Thymus (tissue), 11 donors: ENCODE data around the gene EEIG1. TPM values are rescaled to one million over a fixed set of nuclear protein-coding genes. Genes with fewer than 3 reads are reported as not detected.
A peak's percentile ranks its signal among the peaks of the same experiment; 100 is the strongest.

Source experiments
- DNase-seq, 9 donors: peaks; one replicate each; pipeline ENCODE4 v3.0.0-alpha.2; 2013; ENCODE audit warnings: low spot score in 9 of 9, low read depth in 6 of 9, missing footprints in 1 of 9
- H3K27ac ChIP-seq, 2 donors: one replicate each; pipeline ENCODE4 v1.5.1; 2013; ENCODE audit warnings: control low read depth in 1 of 2, low read depth in 1 of 2, low read length in 1 of 2, mild to moderate bottlenecking in 1 of 2, moderate library complexity in 1 of 2
- H3K27me3 ChIP-seq, 2 donors: one replicate each; pipeline ENCODE4 v1.5.1; 2013; ENCODE audit warnings: low read length in 1 of 2; ENCODE audit not compliant: control insufficient read depth in 2 of 2, insufficient read depth in 1 of 2
- H3K36me3 ChIP-seq, 2 donors: one replicate each; pipeline ENCODE4 v1.5.1; 2013; ENCODE audit warnings: low read length in 1 of 2, mild to moderate bottlenecking in 1 of 2, moderate library complexity in 1 of 2; ENCODE audit not compliant: control insufficient read depth in 2 of 2, insufficient read depth in 2 of 2
- H3K4me1 ChIP-seq, 2 donors: one replicate each; pipeline ENCODE4 v1.5.1; 2013; ENCODE audit warnings: low read length in 2 of 2; ENCODE audit not compliant: control insufficient read depth in 2 of 2, insufficient read depth in 2 of 2
- H3K4me3 ChIP-seq, 2 donors: one replicate each; pipeline ENCODE4 v1.5.1; 2013; ENCODE audit warnings: low read length in 2 of 2, control low read depth in 1 of 2, mild to moderate bottlenecking in 1 of 2
- H3K9me3 ChIP-seq, 2 donors: one replicate each; pipeline ENCODE4 v1.5.1; 2013; ENCODE audit warnings: low read length in 1 of 2, mild to moderate bottlenecking in 1 of 2; ENCODE audit not compliant: control insufficient read depth in 2 of 2, insufficient read depth in 1 of 2
- WGBS: extraction: QIAGEN DNeasy Blood & Tissue Kit; methylation state at CpG from one replicate; pipeline ENCODE4 v1.1.7; 2013; 5-methylcytosine and 5-hydroxymethylcytosine counted together
- polyA plus RNA-seq: library from polyadenylated mRNA; stranded (reverse); fragments of 200-250 nt; gene quantifications from one replicate; pipeline ENCODE4 v1.2.3, GENCODE V29; 2013
- total RNA-seq: library from RNA; stranded (reverse); fragments of 120-200 nt; gene quantifications from one replicate; pipeline ENCODE4 v1.2.4, GENCODE V29; 2013
- donor health status: healthy.

EEIG1 gene
- total and polyA plus RNA-seq, 2 donors: 12.9 to 51.4 TPM

DNA sequence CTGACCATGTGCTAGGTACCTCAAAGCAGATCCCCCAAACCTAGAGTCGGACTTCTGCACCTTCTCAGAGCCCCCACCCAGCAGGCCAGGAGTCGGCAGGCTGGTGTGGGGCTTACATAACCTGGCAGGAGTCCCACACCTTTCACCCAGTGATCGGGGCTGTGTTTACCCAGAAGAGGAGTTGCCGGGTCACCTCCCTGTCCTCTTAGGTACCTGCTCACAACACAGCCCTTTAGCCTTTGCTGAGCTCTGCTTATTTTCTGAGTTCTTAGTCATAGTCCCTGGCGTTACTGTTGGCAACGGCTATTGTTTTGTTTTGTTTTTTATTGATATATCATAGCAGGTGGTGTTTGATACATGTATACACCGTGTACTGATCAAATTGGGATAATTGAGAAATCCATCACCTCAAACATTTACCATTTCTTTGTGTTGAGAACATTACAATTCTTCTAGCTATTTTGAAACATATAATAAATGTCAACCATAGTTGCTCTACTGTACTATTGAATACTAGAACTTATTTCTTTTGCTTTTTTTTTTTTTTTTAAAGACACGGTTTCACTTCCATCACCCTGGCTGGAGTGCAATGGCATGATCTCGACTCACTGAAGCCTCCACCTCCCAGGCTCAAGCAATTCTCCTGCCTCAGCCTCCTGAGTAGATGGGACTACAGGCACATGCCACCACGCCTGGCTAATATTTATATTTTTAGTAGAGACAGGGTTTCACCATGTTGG, 10.4 kb upstream of the EEIG1 start:
- peaks cover 4 to 30% of the 10 kb centered on the region in 2 donors for H3K4me1 ChIP-seq
- DNase-seq: no peak
- H3K27ac ChIP-seq: no peak overlapping the region
- no peaks in the 10 kb centered on the region for H3K27me3 ChIP-seq
- no peaks in the 10 kb centered on the region for H3K36me3 ChIP-seq
- 93% methylated on average over 10 of the region's 10 CpGs for WGBS
- H3K9me3 ChIP-seq: no peaks in the 10 kb centered on the region
- no peak overlapping the region for H3K4me3 ChIP-seq

DNA sequence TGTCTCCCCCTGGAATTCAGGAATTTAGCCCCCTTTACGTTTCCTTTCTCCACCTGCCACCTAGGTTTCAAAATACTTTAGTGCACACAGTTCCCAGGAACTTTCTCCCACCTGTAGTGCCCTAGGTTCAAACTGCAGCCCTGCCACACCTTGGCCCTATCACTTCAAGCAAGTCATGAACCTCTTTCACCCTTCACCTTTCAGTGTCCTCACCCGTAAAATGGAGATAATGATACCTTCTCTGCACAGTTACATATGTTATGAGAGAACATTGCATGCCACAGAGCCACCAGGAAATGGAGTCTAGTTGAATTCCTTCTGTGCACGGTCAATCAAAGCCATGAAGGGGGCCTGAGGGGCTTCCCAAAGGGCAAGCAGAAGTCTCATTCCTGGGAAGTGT, 9.8 kb upstream of the EEIG1 start:
- peaks cover 4 to 30% of the 10 kb centered on the region in 2 donors for H3K4me1 ChIP-seq
- no peak overlapping the region for H3K4me3 ChIP-seq
- 94% methylated on average over 3 of the region's 3 CpGs for WGBS
- DNase-seq: no peak
- no peaks in the 10 kb centered on the region for H3K36me3 ChIP-seq
- H3K27ac ChIP-seq: no peak overlapping the region
- H3K27me3 ChIP-seq: no peaks in the 10 kb centered on the region
- no peaks in the 10 kb centered on the region for H3K9me3 ChIP-seq

DNA sequence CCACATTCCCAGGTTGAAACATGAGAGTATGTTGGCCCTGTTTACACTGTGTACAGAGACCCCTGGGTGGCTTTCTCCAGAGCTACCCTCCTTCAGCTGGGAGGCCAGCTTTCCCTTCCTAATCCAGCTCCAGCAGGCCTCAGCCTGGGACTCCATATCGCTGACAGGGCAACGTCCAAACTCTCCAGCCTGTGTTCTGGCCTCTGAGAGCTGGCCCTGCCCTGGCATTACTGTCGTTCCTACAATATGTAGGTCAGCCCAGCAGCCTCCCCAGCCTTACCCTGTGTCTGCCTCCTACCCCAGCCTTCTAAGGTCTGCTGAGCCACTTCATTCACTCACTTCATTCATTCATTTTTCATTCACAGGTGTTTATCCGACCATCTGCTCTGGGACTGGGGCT, 8.3 kb upstream of the EEIG1 start:
- Histone ChIP-seq H3K27ac (no peak overlapping the region), H3K4me1 (peaks cover 4 to 33% of the 10 kb centered on the region in 2 donors), H3K9me3 (no peaks in the 10 kb centered on the region), H3K27me3 (no peaks in the 10 kb centered on the region), H3K4me3 (no peak overlapping the region), H3K36me3 (no peaks in the 10 kb centered on the region)
- no peak for DNase-seq
- WGBS: 94% methylated on average over 4 of the region's 4 CpGs

DNA sequence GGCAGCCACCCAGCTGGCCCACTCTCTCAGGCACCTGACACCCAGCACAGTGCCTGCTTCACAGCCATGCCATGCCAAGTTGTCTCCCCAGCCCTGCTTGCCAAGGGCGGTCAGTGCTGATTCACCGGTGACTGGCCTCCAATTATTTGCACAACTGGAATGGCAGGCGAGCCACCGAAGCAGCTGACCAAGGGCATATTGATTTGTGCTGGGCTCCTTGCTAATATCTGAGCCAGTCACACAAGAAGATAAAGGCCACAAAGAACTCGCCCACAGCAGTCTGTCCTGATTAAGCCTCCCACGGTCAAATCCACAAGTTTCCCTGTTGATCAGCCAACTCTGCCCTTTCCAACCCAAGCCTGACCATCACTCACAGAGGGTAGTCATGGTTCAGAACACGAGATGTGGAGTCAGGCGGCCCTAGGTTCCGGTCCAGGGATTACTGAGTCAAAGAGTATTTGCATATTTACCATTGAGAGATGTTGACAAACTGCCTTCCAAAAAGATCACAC, 6.4 kb upstream of the EEIG1 start:
- WGBS: 96% methylated on average over 9 of the region's 9 CpGs
- no peak for DNase-seq
- Histone ChIP-seq H3K27me3 (no peaks in the 10 kb centered on the region), H3K4me3 (no peak overlapping the region), H3K4me1 (peaks cover 11 to 37% of the 10 kb centered on the region in 2 donors), H3K27ac (no peak overlapping the region), H3K36me3 (peaks cover 0 to 4% of the 10 kb centered on the region in 2 donors), H3K9me3 (no peaks in the 10 kb centered on the region)

DNA sequence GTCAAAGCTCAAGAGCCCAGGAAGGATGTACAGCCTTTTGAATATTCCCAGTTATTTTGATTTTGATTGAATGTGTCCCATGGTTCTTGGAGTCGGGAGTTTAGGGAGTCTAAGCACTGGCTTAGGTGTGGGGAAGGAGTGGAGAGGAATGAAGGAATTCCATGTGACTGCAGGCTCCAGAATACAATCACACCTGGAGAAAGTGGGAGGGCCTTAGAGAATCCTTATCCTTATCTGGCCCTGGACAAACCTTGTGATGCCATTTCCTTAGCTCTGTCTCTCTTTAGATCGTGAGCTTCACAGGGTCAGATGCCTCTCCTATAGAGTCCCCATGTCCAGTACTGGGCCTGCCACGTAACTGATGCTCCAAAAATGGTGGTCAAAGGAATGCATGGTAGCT, 4.2 kb upstream of the EEIG1 start:
- 97% methylated on average over 3 of the region's 3 CpGs for WGBS
- Histone ChIP-seq H3K36me3 (peaks cover 0 to 4% of the 10 kb centered on the region in 2 donors), H3K27me3 (no peaks in the 10 kb centered on the region), H3K4me1 (peaks cover 15 to 33% of the 10 kb centered on the region in 2 donors), H3K27ac (no peak overlapping the region), H3K9me3 (peaks cover 1 to 3% of the 10 kb centered on the region in 2 donors), H3K4me3 (no peak overlapping the region)
- no peak for DNase-seq

DNA sequence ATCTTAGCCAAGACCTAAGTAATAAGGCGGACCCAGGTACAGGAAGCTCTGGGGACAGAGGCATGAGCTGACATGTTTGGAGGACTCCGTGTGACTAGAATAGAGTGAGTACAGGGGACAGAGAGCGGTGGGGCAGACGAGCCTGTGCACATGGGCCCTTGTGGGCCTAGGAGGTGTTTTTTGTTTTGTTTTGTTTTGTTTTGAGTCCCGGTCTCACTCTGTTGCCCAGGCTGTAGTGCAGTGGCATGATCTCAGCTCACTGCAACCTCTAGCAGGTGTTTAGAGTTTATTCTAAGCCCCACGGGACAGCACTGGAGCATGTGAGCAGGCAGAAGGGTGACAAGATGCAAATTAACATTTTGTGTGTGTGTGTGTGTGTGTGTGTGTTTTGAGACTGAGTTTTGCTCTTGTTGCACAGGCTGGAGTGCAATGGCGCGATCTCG, 3.1 kb upstream of the EEIG1 start:
- peaks cover 0 to 4% of the 10 kb centered on the region in 2 donors for H3K36me3 ChIP-seq
- H3K9me3 ChIP-seq: peaks cover 1 to 12% of the 10 kb centered on the region in 2 donors
- H3K27ac ChIP-seq: peak overlapping the region; percentile 36 to 70
- DNase-seq: peak in 1 of 9 donors; percentile 53
- 87% methylated on average over 9 of the region's 9 CpGs for WGBS
- H3K4me3 ChIP-seq: no peak overlapping the region
- no peaks in the 10 kb centered on the region for H3K27me3 ChIP-seq
- H3K4me1 ChIP-seq: peaks cover 15 to 41% of the 10 kb centered on the region in 2 donors

DNA sequence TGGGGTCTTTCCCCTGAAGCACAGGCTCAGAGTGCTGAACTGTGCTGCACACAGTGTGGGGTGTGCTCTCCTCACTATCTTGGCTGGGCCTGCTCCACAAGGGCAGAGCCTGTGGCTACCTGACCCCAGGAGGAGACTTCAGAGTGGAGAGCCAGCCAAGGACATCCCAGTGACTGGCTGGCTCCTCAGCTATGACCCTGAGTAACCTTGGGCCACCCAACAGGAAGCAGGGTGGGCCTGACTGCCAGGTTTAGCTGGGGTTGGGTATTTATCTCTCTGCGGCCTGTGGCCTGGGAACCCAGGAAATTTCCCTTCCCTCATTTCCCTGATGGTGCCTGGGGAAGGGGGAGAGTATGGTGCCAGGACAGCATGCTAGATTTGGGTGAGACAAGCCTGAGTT, 2.1 kb upstream of the EEIG1 start:
- WGBS: 85% methylated on average over 1 of the region's 1 CpG
- peak in 1 of 9 donors; percentile 17 for DNase-seq
- Histone ChIP-seq H3K27me3 (no peaks in the 10 kb centered on the region), H3K27ac (peak overlapping the region in 1 of 2 donors; percentile 20), H3K4me1 (peaks cover 21 to 50% of the 10 kb centered on the region in 2 donors), H3K36me3 (peaks cover 0 to 9% of the 10 kb centered on the region in 2 donors), H3K9me3 (peaks cover 1 to 12% of the 10 kb centered on the region in 2 donors), H3K4me3 (no peak overlapping the region)

DNA sequence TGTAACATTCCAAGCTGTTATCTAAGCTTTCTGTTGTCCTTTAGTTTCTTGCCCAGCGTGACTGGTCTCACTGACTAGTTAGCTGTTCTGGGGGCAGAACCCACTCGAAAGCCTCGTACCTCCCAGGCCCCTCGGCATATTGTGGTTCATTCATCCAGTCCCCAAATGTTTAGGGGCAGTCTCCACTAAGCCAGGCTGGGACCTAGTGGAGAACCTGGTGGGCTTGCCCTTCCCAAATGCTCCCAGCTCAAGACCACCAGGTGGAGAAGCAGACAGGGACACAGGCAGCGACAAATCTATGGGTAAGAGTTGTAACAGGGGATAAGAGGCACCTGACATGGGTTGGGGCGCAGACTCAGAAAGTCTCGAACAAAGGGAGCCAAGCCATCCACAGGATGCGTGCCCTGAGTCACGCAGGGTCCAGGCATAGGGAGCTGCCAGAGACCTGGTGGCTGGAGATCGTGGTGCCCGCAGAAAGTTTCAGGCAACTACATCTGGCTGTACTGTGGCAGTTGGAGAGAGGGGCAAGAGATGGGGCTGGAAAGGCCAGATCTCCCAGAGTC, 851 bp upstream of the EEIG1 start:
- Histone ChIP-seq H3K36me3 (peaks cover 0 to 18% of the 10 kb centered on the region in 2 donors), H3K27me3 (no peaks in the 10 kb centered on the region), H3K27ac (peak overlapping the region; percentile 89 to 99), H3K4me3 (peak overlapping the region; percentile 51 to 90), H3K9me3 (peaks cover 1 to 12% of the 10 kb centered on the region in 2 donors), H3K4me1 (peaks cover 31 to 63% of the 10 kb centered on the region in 2 donors)
- 83% methylated on average over 11 of the region's 11 CpGs for WGBS
- peak in 1 of 9 donors; percentile 63 for DNase-seq

DNA sequence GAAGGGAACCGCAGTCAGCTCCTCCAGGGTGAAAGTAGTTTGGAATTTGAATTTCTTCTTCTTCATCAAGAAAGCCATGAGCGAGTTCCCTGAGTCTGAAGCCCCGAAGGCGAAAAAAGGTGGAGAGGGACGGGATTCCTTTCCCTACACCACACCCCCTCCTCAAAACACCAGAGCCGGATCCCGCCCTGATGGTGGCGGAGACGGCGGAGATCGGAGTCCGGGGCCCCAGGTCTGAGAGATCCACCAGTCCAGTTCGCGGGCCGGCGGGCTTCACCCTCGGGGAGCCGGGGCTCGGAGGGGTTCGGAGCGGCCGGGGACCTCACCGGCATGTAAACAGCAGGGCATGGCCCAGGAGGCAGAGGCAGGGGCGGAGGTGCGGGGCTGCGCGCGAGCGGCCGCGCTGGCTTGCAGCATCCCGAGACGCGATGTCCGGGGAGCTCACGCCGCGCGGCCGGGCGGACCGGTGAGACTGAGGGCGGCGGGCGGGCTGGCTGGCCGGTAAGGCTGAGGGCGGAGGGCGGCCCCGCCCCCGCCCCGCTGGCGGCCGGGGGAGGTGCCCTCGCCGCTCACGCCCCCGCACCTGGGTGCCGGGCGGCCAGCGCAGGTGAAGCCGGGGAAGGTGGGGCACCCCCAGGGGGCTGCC, 606 bp downstream of the EEIG1 start:
- H3K9me3 ChIP-seq: peaks cover 1 to 16% of the 10 kb centered on the region in 2 donors
- H3K27me3 ChIP-seq: no peaks in the 10 kb centered on the region
- peaks cover 0 to 32% of the 10 kb centered on the region in 2 donors for H3K36me3 ChIP-seq
- peak overlapping the region; percentile 90 to 97 for H3K27ac ChIP-seq
- peak overlapping the region; percentile 90 to 99 for H3K4me3 ChIP-seq
- peaks cover 45 to 78% of the 10 kb centered on the region in 2 donors for H3K4me1 ChIP-seq
- under 1% methylated on average over 61 of the region's 61 CpGs for WGBS
- DNase-seq: peak in 1 of 9 donors; percentile 63
